GM23338 (cell line): ENCODE data around the gene SEPTIN8. TPM values are rescaled to one million over a fixed set of nuclear protein-coding genes. Genes with fewer than 3 reads are reported as not detected.

Source experiments
- ATAC-seq: fragments of 200-7000 bp; cut with Tn5 transposase; 3 replicates; pipeline ENCODE4 v1.9.1; 2020
- DNase-seq: peaks from one replicate; pipeline ENCODE4 v3.0.0-alpha.2; 2015; ENCODE audit warnings: low spot score
- H2AFZ ChIP-seq: fragments of 200-600 bp; sonication (generic); 2 replicates; pipeline ENCODE4 v1.8.0; 2016; ENCODE audit warnings: antibody characterized with exemption, mild to moderate bottlenecking, moderate library complexity
- H3F3A ChIP-seq: fragments of 200-600 bp; sonication (generic); replicated peaks from 2 replicates; pipeline ENCODE4 v1.8.0; 2017; ENCODE audit warnings: antibody characterized with exemption, mixed run types, low read depth
- H3K27ac ChIP-seq: fragments of 200-600 bp; sonication (generic); 2 replicates; pipeline ENCODE4 v1.6.1; 2016; ENCODE audit warnings: low read depth
- H3K27me3 ChIP-seq: fragments of 200-600 bp; sonication (generic); 2 replicates; pipeline ENCODE4 v1.8.0; 2016; ENCODE audit warnings: mild to moderate bottlenecking, mixed run types, moderate library complexity; ENCODE audit not compliant: insufficient read depth
- H3K36me3 ChIP-seq: fragments of 200-600 bp; sonication (generic); 2 replicates; pipeline ENCODE4 v1.8.0; 2016; ENCODE audit warnings: mild to moderate bottlenecking; ENCODE audit not compliant: insufficient read depth
- H3K4me1 ChIP-seq: fragments of 200-600 bp; sonication (generic); 2 replicates; pipeline ENCODE4 v1.8.0; 2016; ENCODE audit warnings: mild to moderate bottlenecking, moderate library complexity; ENCODE audit not compliant: insufficient read depth
- H3K4me2 ChIP-seq: fragments of 200-600 bp; sonication (generic); 2 replicates; pipeline ENCODE4 v1.7.1; 2017; ENCODE audit warnings: mixed run types
- H3K4me3 ChIP-seq: fragments of 200-600 bp; sonication (generic); 2 replicates; pipeline ENCODE4 v1.6.1; 2016; ENCODE audit warnings: mixed run types
- H3K79me2 ChIP-seq: fragments of 200-600 bp; sonication (generic); replicated peaks from 2 replicates; pipeline ENCODE4 v1.8.0; 2017; ENCODE audit warnings: mild to moderate bottlenecking; ENCODE audit not compliant: insufficient read depth
- H3K9me2 ChIP-seq: fragments of 200-600 bp; sonication (generic); 2 replicates; pipeline ENCODE4 v1.8.0; 2017; ENCODE audit not compliant: insufficient read depth
- H4K20me1 ChIP-seq: fragments of 200-600 bp; sonication (generic); replicated peaks from 2 replicates; pipeline ENCODE4 v1.8.0; 2017; ENCODE audit warnings: mild to moderate bottlenecking; ENCODE audit not compliant: insufficient read depth
- H3K27ac Mint-ChIP-seq: 2 replicates; pipeline ENCODE4 v1.8.0; 2020; ENCODE audit warnings: inconsistent platforms, mild to moderate bottlenecking, moderate library complexity, mixed read lengths
- H3K27me3 Mint-ChIP-seq: 3 replicates; pipeline ENCODE4 v1.8.0; 2022; ENCODE audit warnings: low read depth, mild to moderate bottlenecking, moderate library complexity, mixed read lengths, inconsistent platforms; ENCODE audit not compliant: insufficient read depth, poor library complexity
- H3K36me3 Mint-ChIP-seq: 3 replicates; pipeline ENCODE4 v1.8.0; 2021; ENCODE audit warnings: low read depth, mild to moderate bottlenecking, inconsistent platforms, moderate library complexity, mixed read lengths
- H3K4me1 Mint-ChIP-seq: 3 replicates; pipeline ENCODE4 v1.8.0; 2020; ENCODE audit warnings: mild to moderate bottlenecking, inconsistent platforms, mixed read lengths
- H3K4me3 Mint-ChIP-seq: 3 replicates; pipeline ENCODE4 v1.8.0; 2021; ENCODE audit warnings: moderate library complexity, mild to moderate bottlenecking, inconsistent platforms, mixed read lengths
- H3K9me3 Mint-ChIP-seq: 3 replicates; pipeline ENCODE4 v1.8.0; 2020; ENCODE audit warnings: moderate library complexity, mild to moderate bottlenecking, inconsistent platforms, mixed read lengths
- CTCF ChIP-seq, 2 experiments: fragments of 200-600 bp in 1 of 2; sonication (generic) in 1 of 2; conservative IDR thresholded peaks; 2 replicates each; pipeline versions ENCODE4 v1.5.1 to v1.6.1; 2016 to 2017; ENCODE audit warnings: antibody characterized with exemption in 2 of 2, low read depth in 2 of 2, mild to moderate bottlenecking in 2 of 2, moderate library complexity in 1 of 2
- ETS1 ChIP-seq: IDR thresholded peaks from 2 replicates; pipeline ENCODE4 v1.6.1; 2016; ENCODE audit warnings: antibody characterized with exemption
- EZH2 ChIP-seq: fragments of 200-600 bp; sonication (generic); IDR thresholded peaks from one replicate; pipeline ENCODE4 v1.8.0; 2017; ENCODE audit warnings: antibody characterized with exemption, mild to moderate bottlenecking, low read depth; ENCODE audit not compliant: unreplicated experiment
- JUNB ChIP-seq: IDR thresholded peaks from one replicate; pipeline ENCODE4 v1.6.1; 2016; ENCODE audit warnings: antibody characterized with exemption; ENCODE audit not compliant: unreplicated experiment
- NANOG ChIP-seq: IDR thresholded peaks from 2 replicates; pipeline ENCODE4 v1.6.1; 2016; ENCODE audit warnings: antibody characterized with exemption, borderline replicate concordance
- POLR2AphosphoS5 ChIP-seq: IDR thresholded peaks from 2 replicates; pipeline ENCODE4 v1.6.1; 2016; ENCODE audit warnings: antibody characterized with exemption, low read depth
- ZNF114 ChIP-seq: fragments of 250-450 bp; sonication (Bioruptor Pico); IDR thresholded peaks from 2 replicates; pipeline ENCODE4 v1.5.0; 2020; ENCODE audit warnings: mild to moderate bottlenecking, moderate library complexity
- ZNF331 ChIP-seq: fragments of 250-450 bp; sonication (Bioruptor Pico); IDR thresholded peaks from 2 replicates; pipeline ENCODE4 v1.5.0; 2020; ENCODE audit warnings: low read depth, mild to moderate bottlenecking, moderate library complexity
- ZNF462 ChIP-seq: fragments of 250-450 bp; sonication (Bioruptor Pico); IDR thresholded peaks from 2 replicates; pipeline ENCODE4 v1.5.0; 2020; ENCODE audit warnings: mild to moderate bottlenecking, moderate library complexity
- polyA plus RNA-seq: library from polyadenylated mRNA; unstranded; fragments of >200 nt; fragmentation: Nextera tagmentation; extraction: Ambion mirVana; gene quantifications from 2 replicates; pipeline ENCODE4 v1.2.1, GENCODE V29; 2016
- total RNA-seq: library from RNA; depleted of rRNA; stranded (reverse); fragments of >200 nt; shearing (Covaris generic); gene quantifications from 2 replicates; pipeline ENCODE4 v1.2.3, GENCODE V29; 2014

Gene SEPTIN8
- total and polyA plus RNA-seq, 2 experiments from 2014 or later, result 8.8 to 45.0 TPM

- H3K27ac Mint-ChIP-seq, result no peak overlapping the region; the same call in 1 of the 2 replicates
- peak overlapping the region; percentile 83 for H3K4me2 ChIP-seq
- peak overlapping the region; percentile 61 for H3K4me3 ChIP-seq
- ATAC-seq, result peak; percentile 14
- H3K4me1 Mint-ChIP-seq, result peaks cover 12% of the 10 kb centered on the region
- H3K36me3 Mint-ChIP-seq, result peaks cover 3% of the 10 kb centered on the region
- H3K27me3 Mint-ChIP-seq, result peaks cover 57% of the 10 kb centered on the region
- H3K36me3 ChIP-seq, result no peaks in the 10 kb centered on the region
- H3K27ac ChIP-seq, result no peak overlapping the region
- H4K20me1 ChIP-seq, result no peaks in the 10 kb centered on the region; the same call in 1 of the 2 replicates
- H3K4me1 ChIP-seq, result peaks cover 9% of the 10 kb centered on the region
- peak overlapping the region; percentile 63 for H3K4me3 Mint-ChIP-seq
- H3K9me2 ChIP-seq, result no peaks in the 10 kb centered on the region
- H3F3A ChIP-seq, result peaks cover 27% of the 10 kb centered on the region
- no peaks in the 10 kb centered on the region for H3K79me2 ChIP-seq
- H2AFZ ChIP-seq, result peak overlapping the region; percentile 96
- TF ChIP-seq ZNF114 (CRISPR knock-in tag), result no peak
- peak in 1 of 2 experiments; percentile 18; a peak in 1 of 4 replicates for TF ChIP-seq CTCF (conservative IDR thresholded peaks at IDR 0.05; ENCODE audit: low read depth in 2 of 2)
- DNase-seq, result peak; percentile 76
- no peaks in the 10 kb centered on the region for H3K9me3 Mint-ChIP-seq
- peaks cover 83% of the 10 kb centered on the region for H3K27me3 ChIP-seq
These were observed 48.2 kb upstream of the SEPTIN8 start for GRCh38 chr5:132825033-132825833.

GRCh38 chr5:132824426-132824825 lies 47.4 kb upstream of the SEPTIN8 start:
- Histone ChIP-seq H4K20me1 (no peaks in the 10 kb centered on the region; the same call in 1 of the 2 replicates), H3K4me1 (peaks cover 14% of the 10 kb centered on the region), H3K36me3 (no peaks in the 10 kb centered on the region), H2AFZ (no peak overlapping the region), H3K4me3 (no peak overlapping the region), H3F3A (peaks cover 25% of the 10 kb centered on the region), H3K27ac (no peak overlapping the region), H3K9me2 (no peaks in the 10 kb centered on the region), H3K79me2 (no peaks in the 10 kb centered on the region), H3K4me2 (no peak overlapping the region), H3K27me3 (peaks cover 75% of the 10 kb centered on the region)
- Mint-ChIP-seq H3K27ac (no peak overlapping the region), H3K4me3 (peak overlapping the region; percentile 63), H3K9me3 (no peaks in the 10 kb centered on the region), H3K36me3 (peaks cover 3% of the 10 kb centered on the region), H3K4me1 (peaks cover 14% of the 10 kb centered on the region), H3K27me3 (peaks cover 51% of the 10 kb centered on the region)
- ATAC-seq, result no peak
- DNase-seq, result no peak
- TF ChIP-seq NANOG (no peak), POLR2AphosphoS5 (no peak), ZNF462 (CRISPR knock-in tag) (no peak), JUNB (no peak), CTCF (conservative IDR thresholded peaks at IDR 0.05; ENCODE audit: low read depth in 2 of 2) (no peak), ZNF331 (CRISPR knock-in tag) (no peak), EZH2 (no peak), ETS1 (no peak), ZNF114 (CRISPR knock-in tag) (no peak)
